Stimulated activated CD8-positive, alpha-beta memory T cell treated with anti-CD3 and anti-CD28 coated beads, Interleukin-7, amount 100 ng/mL, for 1 hour (primary cell): Measurements from ENCODE around the gene SDSL.

Experiments used
- DNase-seq, 2 donors: peaks; one replicate each; pipeline ENCODE4 v3.0.0-alpha.2; 2020; ENCODE audit warnings: low read depth in 2 of 2

The SDSL gene

GRCh38 chr12:113420996-113421595, 1.1 kb upstream of the SDSL start:
- DNase-seq, result no peak

- no peak for DNase-seq
Measured at GRCh38 chr12:113422886-113423669, 898 bp downstream of the SDSL start.

- DNase-seq, result no peak
Measured at GRCh38 chr12:113424456-113424855, 2.3 kb downstream of the SDSL start.

GRCh38 chr12:113424915-113425823, 3.0 kb downstream of the SDSL start:
- DNase-seq, result peak in 1 of 2 donors; percentile 35

- no peak for DNase-seq
Measured at GRCh38 chr12:113425960-113426453, 3.8 kb downstream of the SDSL start.

GRCh38 chr12:113427882-113428281, 5.7 kb downstream of the SDSL start:
- DNase-seq, result no peak

GRCh38 chr12:113428482-113428881, 6.3 kb downstream of the SDSL start:
- no peak for DNase-seq

- DNase-seq, result no peak
Measured at GRCh38 chr12:113432986-113433385, 10.8 kb downstream of the SDSL start.

- no peak for DNase-seq
Measured at GRCh38 chr12:113435367-113435766, 13.2 kb downstream of the SDSL start.

- no peak for DNase-seq
Measured at GRCh38 chr12:113436586-113436985, 14.4 kb downstream of the SDSL start.

- no peak for DNase-seq
Measured at GRCh38 chr12:113436993-113437728, 15.0 kb downstream of the SDSL start.

GRCh38 chr12:113437729-113438100, 15.5 kb downstream of the SDSL start:
- DNase-seq, result no peak

GRCh38 chr12:113438523-113439300, 16.5 kb downstream of the SDSL start:
- DNase-seq, result no peak

GRCh38 chr12:113439301-113439597, 17.1 kb downstream of the SDSL start:
- no peak for DNase-seq

- DNase-seq, result no peak
Measured at GRCh38 chr12:113439606-113440030, 17.4 kb downstream of the SDSL start.

GRCh38 chr12:113440336-113440735, 18.2 kb downstream of the SDSL start:
- no peak for DNase-seq

- DNase-seq, result no peak
Measured at GRCh38 chr12:113440947-113441782, 19.0 kb downstream of the SDSL start.

- DNase-seq, result no peak
Measured at GRCh38 chr12:113443030-113443539, 20.9 kb downstream of the SDSL start.

GRCh38 chr12:113445544-113446171, 23.5 kb downstream of the SDSL start:
- DNase-seq, result no peak
